ENCODE measurements around the gene NIP7.
A peak's percentile ranks its signal among the peaks of the same experiment; 100 is the strongest.

- peak; percentile 44 for TF ChIP-seq CTCF (IDR thresholded peaks at IDR 0.05; ENCODE audit: low read depth, low read length, poor library complexity, severe bottlenecking)
- no peak for TF ChIP-seq EZH2phosphoT487 (IDR thresholded peaks at IDR 0.05; ENCODE audit: borderline replicate concordance, low read length)
Observed at GRCh38 chr16:69311533-69312387, 27.8 kb upstream of the NIP7 start.

Measured in DOHH2 (cell line).